Upper lobe of right lung (tissue), 1 donor: ENCODE data around the gene AGO3. TPM values are rescaled to one million over a fixed set of nuclear protein-coding genes. Genes with fewer than 3 reads are reported as not detected.

ENCODE experiments used
- ATAC-seq: fragments of 200-7000 bp; cut with Tn5 transposase; one replicate; pipeline ENCODE4 v1.9.1; 2020; ENCODE audit warnings: mild to moderate bottlenecking, moderate library complexity
- DNase-seq: peaks from one replicate; pipeline ENCODE4 v3.0.0-alpha.2; 2020
- H3K27ac ChIP-seq: fragments of 200-600 bp; one replicate; pipeline ENCODE4 v1.8.0; 2022
- H3K27me3 ChIP-seq: fragments of 200-600 bp; one replicate; pipeline ENCODE4 v1.8.0; 2022; ENCODE audit warnings: mild to moderate bottlenecking
- H3K36me3 ChIP-seq: fragments of 200-600 bp; one replicate; pipeline ENCODE4 v1.8.0; 2022
- H3K4me1 ChIP-seq: fragments of 200-600 bp; one replicate; pipeline ENCODE4 v1.8.0; 2022
- H3K4me3 ChIP-seq: fragments of 200-600 bp; one replicate; pipeline ENCODE4 v1.8.0; 2022; ENCODE audit warnings: mild to moderate bottlenecking
- H3K9me3 ChIP-seq: fragments of 200-600 bp; one replicate; pipeline ENCODE4 v1.8.0; 2022
- intact Hi-C: fragments of 100-400 bp; cut with DNase I; formaldehyde crosslinking; loops from one replicate; pipeline ENCODE4 v1.11.0; 2022
- total RNA-seq: library from RNA; stranded (reverse); fragmentation: NEBNext Ultra II Directional; extraction: Animal tissue kit (Norgen Biotek cat#: 25700); gene quantifications from one replicate; pipeline ENCODE4 v1.2.1, GENCODE V29; 2021
- TF ChIP-seq, protein P1 (sequence below): fragments of 200-600 bp; IDR thresholded peaks from one replicate; pipeline ENCODE4 v1.8.0; 2022; ENCODE audit warnings: antibody characterized with exemption
- donor health status: DM: no; HTN: yes; CAD: no; lungs with severe emphysema.

The AGO3 gene
- total RNA-seq, 1 donor from 2014 or later: 34.1 TPM

- H3K4me1 ChIP-seq: peaks cover 32% of the 10 kb centered on the region
- ATAC-seq (no peak), DNase-seq (peak; percentile 52)
- no peaks in the 10 kb centered on the region for H3K9me3 ChIP-seq
- peaks cover 49% of the 10 kb centered on the region for H3K36me3 ChIP-seq
- no peak overlapping the region for H3K4me3 ChIP-seq
- H3K27ac ChIP-seq: no peak overlapping the region
- no peaks in the 10 kb centered on the region for H3K27me3 ChIP-seq
- TF ChIP-seq, protein P1, sequence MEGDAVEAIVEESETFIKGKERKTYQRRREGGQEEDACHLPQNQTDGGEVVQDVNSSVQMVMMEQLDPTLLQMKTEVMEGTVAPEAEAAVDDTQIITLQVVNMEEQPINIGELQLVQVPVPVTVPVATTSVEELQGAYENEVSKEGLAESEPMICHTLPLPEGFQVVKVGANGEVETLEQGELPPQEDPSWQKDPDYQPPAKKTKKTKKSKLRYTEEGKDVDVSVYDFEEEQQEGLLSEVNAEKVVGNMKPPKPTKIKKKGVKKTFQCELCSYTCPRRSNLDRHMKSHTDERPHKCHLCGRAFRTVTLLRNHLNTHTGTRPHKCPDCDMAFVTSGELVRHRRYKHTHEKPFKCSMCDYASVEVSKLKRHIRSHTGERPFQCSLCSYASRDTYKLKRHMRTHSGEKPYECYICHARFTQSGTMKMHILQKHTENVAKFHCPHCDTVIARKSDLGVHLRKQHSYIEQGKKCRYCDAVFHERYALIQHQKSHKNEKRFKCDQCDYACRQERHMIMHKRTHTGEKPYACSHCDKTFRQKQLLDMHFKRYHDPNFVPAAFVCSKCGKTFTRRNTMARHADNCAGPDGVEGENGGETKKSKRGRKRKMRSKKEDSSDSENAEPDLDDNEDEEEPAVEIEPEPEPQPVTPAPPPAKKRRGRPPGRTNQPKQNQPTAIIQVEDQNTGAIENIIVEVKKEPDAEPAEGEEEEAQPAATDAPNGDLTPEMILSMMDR: no peak
- intact Hi-C loops: no loop called here
Observed at GRCh38 chr1:36092166-36092797, 161.4 kb downstream of the AGO3 start.

GRCh38 chr1:36092798-36093185 is 161.9 kb downstream of the AGO3 start:
- no peak for DNase-seq
- intact Hi-C loops: no loop called here
- H3K36me3 ChIP-seq: peaks cover 49% of the 10 kb centered on the region

GRCh38 chr1:36093226-36093625 is 162.3 kb downstream of the AGO3 start:
- no peak for DNase-seq

More at GRCh38 chr1:36092798-36093185, 161.9 kb downstream of the AGO3 start:
- H3K27me3 ChIP-seq: no peaks in the 10 kb centered on the region
- ATAC-seq: no peak
- H3K9me3 ChIP-seq: no peaks in the 10 kb centered on the region
- TF ChIP-seq, protein P1: no peak
- no peak overlapping the region for H3K4me3 ChIP-seq
- peaks cover 32% of the 10 kb centered on the region for H3K4me1 ChIP-seq
- no peak overlapping the region for H3K27ac ChIP-seq

GRCh38 chr1:36093929-36094328 is 163.0 kb downstream of the AGO3 start:
- no peak for ATAC-seq
- intact Hi-C loops: no loop called here
- H3K4me1 ChIP-seq: peaks cover 28% of the 10 kb centered on the region
- TF ChIP-seq, protein P1: no peak
- no peaks in the 10 kb centered on the region for H3K27me3 ChIP-seq
- H3K4me3 ChIP-seq: no peak overlapping the region
- peaks cover 49% of the 10 kb centered on the region for H3K36me3 ChIP-seq
- DNase-seq: no peak
- no peaks in the 10 kb centered on the region for H3K9me3 ChIP-seq
- H3K27ac ChIP-seq: peak overlapping the region; percentile 31

More at GRCh38 chr1:36093226-36093625, 162.3 kb downstream of the AGO3 start:
- ATAC-seq: no peak
- H3K27me3 ChIP-seq: no peaks in the 10 kb centered on the region
- H3K4me3 ChIP-seq: no peak overlapping the region
- TF ChIP-seq, protein P1: no peak
- no peaks in the 10 kb centered on the region for H3K9me3 ChIP-seq
- H3K4me1 ChIP-seq: peaks cover 30% of the 10 kb centered on the region
- H3K27ac ChIP-seq: no peak overlapping the region
- intact Hi-C loops: no loop called here
- H3K36me3 ChIP-seq: peaks cover 49% of the 10 kb centered on the region

DNA sequence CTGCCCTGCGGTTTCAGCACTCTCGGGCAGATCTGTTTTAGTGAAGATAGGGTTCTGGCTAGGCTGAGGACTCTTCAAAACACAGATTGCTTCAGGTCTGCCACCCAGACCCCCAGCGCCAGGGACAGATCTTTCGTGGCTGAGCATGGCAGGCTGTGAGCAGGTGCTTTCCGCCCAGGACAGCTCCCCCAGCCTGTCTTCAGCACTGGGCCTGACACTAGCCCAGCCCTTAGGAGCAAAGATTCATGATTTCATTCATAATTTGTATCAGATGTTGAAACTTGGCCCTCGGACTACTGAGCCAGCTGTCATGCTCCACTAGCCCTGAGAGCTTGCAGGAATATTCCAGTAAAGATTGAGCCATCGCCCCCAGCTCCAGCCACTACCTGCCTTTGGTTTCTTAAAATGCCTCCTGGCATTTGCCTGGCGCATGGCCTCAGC is 163.7 kb downstream of the AGO3 start:
- H3K27ac ChIP-seq: no peak overlapping the region
- ATAC-seq: no peak
- H3K27me3 ChIP-seq: no peaks in the 10 kb centered on the region
- TF ChIP-seq, protein P1: no peak
- no peak overlapping the region for H3K4me3 ChIP-seq
- H3K9me3 ChIP-seq: no peaks in the 10 kb centered on the region
- peaks cover 49% of the 10 kb centered on the region for H3K36me3 ChIP-seq
- H3K4me1 ChIP-seq: peaks cover 26% of the 10 kb centered on the region
- intact Hi-C loops: loop anchor here (5.0 kb wide), 1 partner anchor 93 kb away; no protein-coding TSS in a partner anchor
- DNase-seq: peak; percentile 57
